Measurements from ENCODE around the gene DYRK1A.
"Not testable (repeated sequence)": the region's sequence is repeated elsewhere in the genome, so short reads cannot be mapped to it uniquely, and the experiment has no call there.

DYRK1A gene

GRCh38 chr21:37478794-37479193 is 112.2 kb downstream of the DYRK1A start:
- no peak for DNase-seq

GRCh38 chr21:37483776-37484175 is 117.2 kb downstream of the DYRK1A start:
- no peak for DNase-seq

GRCh38 chr21:37484535-37485474 is 118.2 kb downstream of the DYRK1A start:
- DNase-seq, result no peak

GRCh38 chr21:37489553-37489952 is 123.0 kb downstream of the DYRK1A start:
- no peak for DNase-seq

GRCh38 chr21:37490084-37490483 is 123.5 kb downstream of the DYRK1A start:
- DNase-seq, result no peak

DNA sequence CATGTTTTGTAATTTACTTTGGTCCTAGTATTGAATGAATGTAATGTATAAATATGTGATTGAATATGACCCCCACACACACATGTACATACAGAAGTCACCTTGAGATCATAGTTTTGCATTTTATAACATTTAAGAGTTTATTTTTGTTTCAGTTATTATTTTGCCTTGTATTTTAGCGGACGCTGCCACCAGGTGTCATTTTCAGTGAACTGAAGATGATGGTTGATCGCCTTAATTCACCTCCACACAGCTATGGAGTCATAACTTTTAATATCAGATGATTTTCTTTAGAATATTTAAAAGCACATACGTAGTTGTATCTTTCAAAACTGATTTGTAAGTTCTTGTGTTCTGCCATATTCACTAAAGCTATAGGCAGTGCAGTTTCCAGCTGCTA is 130.4 kb downstream of the DYRK1A start:
- DNase-seq, result no peak

DNA sequence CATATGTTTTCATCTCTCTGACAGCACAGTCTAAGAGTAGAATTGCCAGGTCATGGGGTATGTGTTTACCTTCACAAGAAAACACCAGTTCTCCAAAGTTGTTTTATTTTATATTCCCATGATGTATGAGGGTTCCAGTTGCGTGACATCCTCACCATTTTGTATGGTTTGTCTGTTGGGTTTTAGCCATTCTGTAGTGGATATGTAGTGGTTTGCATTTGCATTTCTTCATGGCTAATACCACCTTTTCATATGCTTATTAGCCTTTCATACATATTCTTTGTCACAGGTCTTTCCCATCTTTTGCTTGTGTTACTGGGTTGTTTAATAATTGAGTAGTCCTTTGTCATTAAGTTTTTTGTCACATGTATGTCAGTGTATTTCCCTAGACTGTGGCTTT is 132.1 kb downstream of the DYRK1A start:
- no peak for DNase-seq

DNA sequence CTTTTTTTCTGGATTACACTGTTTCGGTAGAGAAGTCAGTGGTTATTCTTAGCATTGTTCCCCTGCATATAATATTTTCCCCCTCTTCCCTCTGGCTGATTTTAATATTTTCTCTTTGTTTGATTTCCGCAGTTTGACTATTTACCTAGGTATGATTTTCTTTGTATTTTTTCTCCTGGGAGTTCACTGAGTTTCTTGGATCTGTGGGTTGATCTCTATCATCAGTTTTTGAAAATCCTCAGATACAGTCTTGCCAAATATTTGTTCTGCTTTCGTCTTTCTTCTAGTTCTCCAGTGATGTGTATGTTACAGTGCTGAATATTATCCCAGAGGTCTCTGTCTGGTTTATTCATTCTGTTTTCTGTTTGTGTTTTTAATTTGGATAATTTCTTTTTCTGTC is 136.4 kb downstream of the DYRK1A start:
- DNase-seq, result no peak

DNA sequence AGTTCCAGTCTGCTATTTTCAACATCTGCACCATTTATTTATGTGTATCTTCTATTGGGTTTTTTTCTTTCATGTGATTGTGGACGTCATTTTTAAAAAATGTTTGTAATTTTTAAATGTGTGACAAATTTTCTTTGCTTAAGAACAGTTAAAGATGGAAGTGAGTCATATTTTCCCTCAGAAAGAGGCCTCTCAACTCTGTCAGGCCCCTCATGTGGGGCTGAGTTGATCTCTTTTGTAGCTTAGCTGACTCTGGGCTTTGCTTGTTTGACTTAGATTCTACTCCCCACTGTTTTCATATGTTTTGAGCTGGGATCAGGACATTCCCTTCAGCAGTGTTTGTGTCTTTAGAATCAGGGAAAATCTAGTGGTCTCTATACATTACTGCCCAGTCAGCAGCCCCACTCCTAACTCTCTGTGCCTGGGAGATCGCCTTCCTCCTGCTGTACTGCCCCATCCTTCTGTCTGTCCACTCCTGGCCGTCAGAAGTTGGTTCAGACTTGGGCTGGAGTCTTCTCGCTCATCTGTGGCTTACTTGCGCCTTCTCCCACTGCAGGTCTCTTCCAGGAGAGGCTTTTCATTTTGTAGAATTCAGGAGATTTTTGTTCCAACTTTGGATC is 137.4 kb downstream of the DYRK1A start:
- DNase-seq, result no peak

DNA sequence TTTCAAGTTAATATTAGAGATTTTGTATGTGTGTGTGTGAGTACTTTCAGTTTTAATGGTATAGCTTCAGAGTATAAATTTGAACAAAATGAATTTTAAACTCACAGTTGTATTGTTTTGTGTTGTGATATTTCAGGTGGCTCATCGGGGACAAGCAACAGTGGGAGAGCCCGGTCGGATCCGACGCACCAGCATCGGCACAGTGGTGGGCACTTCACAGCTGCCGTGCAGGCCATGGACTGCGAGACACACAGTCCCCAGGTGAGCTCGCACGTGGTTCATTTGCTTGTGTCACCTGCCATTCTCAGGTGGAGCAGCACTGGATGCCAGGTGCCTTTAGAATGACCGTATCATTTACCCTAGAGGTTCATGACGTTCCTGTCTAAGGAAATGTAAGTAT is 139.4 kb downstream of the DYRK1A start:
- DNase-seq, result no peak

DNA sequence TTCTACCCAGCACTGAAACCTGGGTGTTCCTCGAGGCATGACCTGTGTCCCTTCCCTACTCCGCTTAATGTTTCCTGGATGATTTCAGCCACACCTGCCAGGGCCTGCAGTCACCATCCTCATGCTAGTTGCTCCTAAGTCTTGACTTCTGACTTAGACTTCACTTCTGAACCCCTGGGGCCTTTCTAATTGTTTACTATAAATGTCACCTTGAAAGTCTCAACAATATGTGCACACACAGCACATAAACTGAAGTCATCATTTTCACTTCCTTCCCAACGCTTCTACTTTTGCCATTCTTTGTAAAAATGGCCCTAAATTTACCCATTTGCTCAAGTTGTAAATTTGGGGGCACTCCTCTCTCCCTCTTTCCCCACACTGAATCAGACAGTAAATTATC is 141.1 kb downstream of the DYRK1A start:
- no peak for DNase-seq

- DNase-seq, result no peak
These were observed 141.8 kb downstream of the DYRK1A start for GRCh38 chr21:37508341-37508740.

DNA sequence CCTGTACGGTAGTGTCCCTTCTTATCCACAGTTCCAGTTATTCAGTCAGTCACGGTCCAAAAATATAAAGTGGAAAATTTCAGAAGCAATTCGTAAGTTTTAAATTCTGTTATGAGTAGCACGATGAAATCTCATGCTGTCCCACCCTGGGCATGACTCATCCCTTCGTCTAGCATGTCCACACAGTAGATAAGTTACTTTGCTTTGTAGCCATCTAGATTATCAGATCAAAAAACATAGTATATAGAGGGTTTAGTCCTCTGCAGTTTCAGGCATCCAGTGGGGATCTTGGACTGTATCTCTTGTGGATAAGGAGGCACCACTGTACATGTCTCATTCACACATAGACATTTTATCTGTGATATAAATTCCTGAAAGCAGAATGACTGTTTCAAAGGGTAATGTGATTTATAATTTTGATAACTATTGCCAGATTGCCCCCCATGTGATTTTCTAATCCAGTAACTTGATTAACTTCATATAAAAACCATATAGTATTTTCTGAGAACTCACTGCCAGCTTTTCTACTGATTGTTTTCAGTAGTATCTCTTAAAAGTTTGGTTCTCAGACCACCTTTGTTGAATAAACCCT is 143.3 kb downstream of the DYRK1A start:
- DNase-seq, result no peak

DNA sequence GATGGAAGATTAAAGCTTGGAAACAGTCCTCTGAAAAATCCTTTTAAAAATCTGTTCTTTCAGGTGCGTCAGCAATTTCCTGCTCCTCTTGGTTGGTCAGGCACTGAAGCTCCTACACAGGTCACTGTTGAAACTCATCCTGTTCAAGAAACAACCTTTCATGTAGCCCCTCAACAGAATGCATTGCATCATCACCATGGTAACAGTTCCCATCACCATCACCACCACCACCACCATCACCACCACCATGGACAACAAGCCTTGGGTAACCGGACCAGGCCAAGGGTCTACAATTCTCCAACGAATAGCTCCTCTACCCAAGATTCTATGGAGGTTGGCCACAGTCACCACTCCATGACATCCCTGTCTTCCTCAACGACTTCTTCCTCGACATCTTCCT is 145.3 kb downstream of the DYRK1A start:
- no peak for DNase-seq

- no peak for DNase-seq
These were observed 146.8 kb downstream of the DYRK1A start for GRCh38 chr21:37513383-37513782.

- DNase-seq, result no peak
These were observed 147.6 kb downstream of the DYRK1A start for GRCh38 chr21:37514038-37514667.

GRCh38 chr21:37516998-37517397 is 150.4 kb downstream of the DYRK1A start:
- DNase-seq, result no peak

GRCh38 chr21:37520801-37521200 is 154.2 kb downstream of the DYRK1A start:
- DNase-seq, result no peak

GRCh38 chr21:37521658-37522057 is 155.1 kb downstream of the DYRK1A start:
- DNase-seq, result no peak

DNA sequence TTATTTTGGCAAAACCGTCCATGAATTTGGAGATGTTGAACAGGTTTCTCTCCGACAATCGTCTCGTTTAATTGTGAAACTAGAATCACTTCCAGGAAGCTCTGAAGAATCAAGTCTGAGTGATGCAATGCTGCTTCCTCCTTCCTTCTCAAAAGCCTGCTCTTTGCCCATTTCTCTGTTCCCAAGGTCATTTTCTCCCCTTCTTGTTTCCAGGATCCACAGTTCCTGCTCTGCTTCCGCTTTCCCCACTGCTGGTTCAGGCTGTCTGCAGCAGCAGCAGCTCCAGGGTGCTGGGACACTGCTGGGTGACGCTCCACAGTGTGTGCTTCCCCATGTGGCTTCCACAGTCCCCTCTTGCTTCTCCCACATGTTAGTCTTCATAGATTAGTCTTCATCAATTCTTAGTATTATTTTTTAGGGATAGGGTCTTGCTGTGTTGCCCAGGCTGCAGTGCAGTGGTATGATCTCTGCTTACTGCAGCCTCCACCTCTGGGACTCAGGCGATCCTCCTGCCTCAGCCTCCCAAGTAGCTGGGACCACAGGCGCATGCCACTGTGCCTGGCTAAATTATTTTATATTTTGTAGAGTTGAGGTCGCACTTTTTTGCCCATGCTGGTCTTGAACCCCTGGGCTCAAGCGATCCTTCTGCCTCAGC is 156.2 kb downstream of the DYRK1A start:
- DNase-seq, result no peak

DNA sequence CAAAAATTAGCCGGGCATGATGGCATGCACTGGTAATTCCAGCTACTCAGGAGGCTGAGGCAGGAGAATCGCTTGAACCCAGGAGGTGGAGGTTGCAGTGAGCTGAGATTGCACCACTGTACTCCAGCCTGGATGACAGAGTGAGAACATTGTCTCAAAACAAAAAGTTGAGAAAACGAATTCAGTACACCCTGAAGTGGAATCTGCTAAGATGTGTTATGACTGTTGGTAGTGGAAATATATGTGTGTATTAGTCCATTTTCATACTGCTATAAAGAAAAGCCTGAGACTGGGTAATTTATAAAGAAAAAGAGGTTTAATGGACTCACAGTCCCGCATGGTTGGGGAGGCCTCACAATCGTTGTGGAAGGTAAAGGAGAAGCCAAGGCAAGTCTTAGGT is 158.4 kb downstream of the DYRK1A start:
- DNase-seq, result not testable (repeated sequence)
